Measurements from ENCODE around the gene MRPL44. TPM values are rescaled to one million over a fixed set of nuclear protein-coding genes. Genes with fewer than 3 reads are reported as not detected.

MRPL44 gene
- total and polyA plus RNA-seq, 7 experiments from 2014 or later = 18.0 to 36.2 (median 26.9) TPM

- Mint-ChIP-seq H3K27ac (no peak overlapping the region), H3K9me3 (no peaks in the 10 kb centered on the region), H3K27me3 (no peaks in the 10 kb centered on the region), H3K36me3 (peaks cover 0 to 3% (median 0%) of the 10 kb centered on the region in 5 donors), H3K4me1 (peaks cover 0 to 14% (median 4%) of the 10 kb centered on the region in 7 donors), H3K4me3 (no peak overlapping the region)
- POLR2A ChIA-PET = no interaction called here
- Histone ChIP-seq H3K9me3 (ENCODE audit: control insufficient read depth in 2 of 3, low read length in 3 of 3) (no peaks in the 10 kb centered on the region), H3K4me1 (ENCODE audit: control insufficient read depth in 2 of 2, insufficient read depth in 2 of 2, low read length in 2 of 2) (no peaks in the 10 kb centered on the region), H3K27me3 (ENCODE audit: control insufficient read depth in 2 of 2, insufficient read depth in 2 of 2, low read length in 2 of 2) (no peaks in the 10 kb centered on the region), H3K27ac (ENCODE audit: low read depth, low read length) (no peak overlapping the region), H3K36me3 (ENCODE audit: control insufficient read depth in 2 of 3, insufficient read depth in 3 of 3, low read length in 3 of 3) (peaks cover 0 to 7% (median 0%) of the 10 kb centered on the region in 3 experiments), H3K4me3 (ENCODE audit: low read length) (no peak overlapping the region)
- intact Hi-C loops (cut with micrococcal nuclease) = loop anchor here in 1 of 2 donors (5.0 to 10.0 kb wide), 2 partner anchors 805 to 1692 kb away; no protein-coding TSS in a partner anchor
- no peak for ATAC-seq
- no peak for DNase-seq
- CTCF ChIA-PET = interaction anchor here (1.1 to 6.0 kb wide), 4 partner anchors 11 to 312 kb away, joined by 3 to 98 read pairs (median 24); no protein-coding TSS in a partner anchor
Observed at GRCh38 chr2:223972656-223973102, 15.4 kb downstream of the MRPL44 start.

GRCh38 chr2:223973606-223974005 is 16.3 kb downstream of the MRPL44 start:
- DNase-seq (no peak), ATAC-seq (no peak)
- peaks cover 0 to 14% (median 4%) of the 10 kb centered on the region in 7 donors for H3K4me1 Mint-ChIP-seq
- Histone ChIP-seq H3K27me3 (ENCODE audit: control insufficient read depth in 2 of 2, insufficient read depth in 2 of 2, low read length in 2 of 2) (no peaks in the 10 kb centered on the region), H3K4me1 (ENCODE audit: control insufficient read depth in 2 of 2, insufficient read depth in 2 of 2, low read length in 2 of 2) (no peaks in the 10 kb centered on the region), H3K27ac (ENCODE audit: low read depth, low read length) (no peak overlapping the region), H3K4me3 (ENCODE audit: low read length) (no peak overlapping the region), H3K36me3 (ENCODE audit: control insufficient read depth in 2 of 3, insufficient read depth in 3 of 3, low read length in 3 of 3) (peaks cover 0 to 1% (median 0%) of the 10 kb centered on the region in 3 experiments), H3K9me3 (ENCODE audit: control insufficient read depth in 2 of 3, low read length in 3 of 3) (no peaks in the 10 kb centered on the region)
- ChIA-PET CTCF (no interaction called here), POLR2A (no interaction called here)
- intact Hi-C loops (cut with micrococcal nuclease) = loop anchor here in 1 of 2 donors (5.0 to 10.0 kb wide), 2 partner anchors 804 to 1691 kb away; no protein-coding TSS in a partner anchor
- no peaks in the 10 kb centered on the region for H3K27me3 Mint-ChIP-seq
- H3K27ac Mint-ChIP-seq = no peak overlapping the region
- peaks cover 0 to 3% (median 0%) of the 10 kb centered on the region in 5 donors for H3K36me3 Mint-ChIP-seq
- H3K4me3 Mint-ChIP-seq = no peak overlapping the region
- H3K9me3 Mint-ChIP-seq = no peaks in the 10 kb centered on the region

- ATAC-seq = no peak
- Histone ChIP-seq H3K9me3 (ENCODE audit: control insufficient read depth in 2 of 3, low read length in 3 of 3) (no peaks in the 10 kb centered on the region), H3K27ac (ENCODE audit: low read depth, low read length) (no peak overlapping the region), H3K4me1 (ENCODE audit: control insufficient read depth in 2 of 2, insufficient read depth in 2 of 2, low read length in 2 of 2) (no peaks in the 10 kb centered on the region), H3K4me3 (ENCODE audit: low read length) (no peak overlapping the region), H3K27me3 (ENCODE audit: control insufficient read depth in 2 of 2, insufficient read depth in 2 of 2, low read length in 2 of 2) (no peaks in the 10 kb centered on the region), H3K36me3 (ENCODE audit: control insufficient read depth in 2 of 3, insufficient read depth in 3 of 3, low read length in 3 of 3) (peaks cover 0 to 4% (median 0%) of the 10 kb centered on the region in 3 experiments)
- ChIA-PET CTCF (interaction anchor here (0.9 kb wide), 1 partner anchor 17 kb away, joined by 5 read pairs; no protein-coding TSS in a partner anchor), POLR2A (no interaction called here)
- no peaks in the 10 kb centered on the region for H3K4me1 Mint-ChIP-seq
- DNase-seq = no peak
- H3K27me3 Mint-ChIP-seq = no peaks in the 10 kb centered on the region
- H3K36me3 Mint-ChIP-seq = peaks cover 0 to 13% (median 0%) of the 10 kb centered on the region in 5 donors
- intact Hi-C loops (cut with micrococcal nuclease) = loop anchor here in 1 of 2 donors (10.0 kb wide), 1 partner anchor 1688 kb away; no protein-coding TSS in a partner anchor
- H3K9me3 Mint-ChIP-seq = no peaks in the 10 kb centered on the region
- no peak overlapping the region for H3K4me3 Mint-ChIP-seq
- no peak overlapping the region for H3K27ac Mint-ChIP-seq
Observed at GRCh38 chr2:223976635-223977226, 19.5 kb downstream of the MRPL44 start.

- ATAC-seq = no peak
- Mint-ChIP-seq H3K9me3 (no peaks in the 10 kb centered on the region), H3K36me3 (peaks cover 0 to 19% (median under 1%) of the 10 kb centered on the region in 5 donors), H3K4me3 (no peak overlapping the region), H3K27ac (no peak overlapping the region), H3K27me3 (no peaks in the 10 kb centered on the region), H3K4me1 (peaks cover 0 to under 1% (median 0%) of the 10 kb centered on the region in 7 donors)
- no peaks in the 10 kb centered on the region for H3K4me1 ChIP-seq (ENCODE audit: control insufficient read depth in 2 of 2, insufficient read depth in 2 of 2, low read length in 2 of 2)
- DNase-seq = no peak
- POLR2A ChIA-PET = no interaction called here
- H3K36me3 ChIP-seq (ENCODE audit: control insufficient read depth in 2 of 3, insufficient read depth in 3 of 3, low read length in 3 of 3) = peaks cover 0 to 4% (median 0%) of the 10 kb centered on the region in 3 experiments
- H3K27me3 ChIP-seq (ENCODE audit: control insufficient read depth in 2 of 2, insufficient read depth in 2 of 2, low read length in 2 of 2) = no peaks in the 10 kb centered on the region
- intact Hi-C loops (cut with micrococcal nuclease) = loop anchor here in 1 of 2 donors (10.0 kb wide), 1 partner anchor 1686 kb away; no protein-coding TSS in a partner anchor
- H3K9me3 ChIP-seq (ENCODE audit: control insufficient read depth in 2 of 3, low read length in 3 of 3) = no peaks in the 10 kb centered on the region
- CTCF ChIA-PET = interaction anchor here (1.4 kb wide), 1 partner anchor 9 kb away, joined by 3 read pairs; no protein-coding TSS in a partner anchor
- H3K4me3 ChIP-seq (ENCODE audit: low read length) = no peak overlapping the region
- no peak overlapping the region for H3K27ac ChIP-seq (ENCODE audit: low read depth, low read length)
Observed at GRCh38 chr2:223978451-223978850, 21.2 kb downstream of the MRPL44 start.

- H3K27me3 Mint-ChIP-seq = peaks cover 0 to 3% (median 0%) of the 10 kb centered on the region in 5 donors
- ChIA-PET POLR2A (interaction anchor here (0.6 kb wide), 1 partner anchor 22 kb away, joined by 3 read pairs; no protein-coding TSS in a partner anchor), CTCF (interaction anchor here (1.0 to 1.9 kb wide), 3 partner anchors 9 to 13 kb away, joined by 3 to 10 read pairs (median 5); no protein-coding TSS in a partner anchor)
Observed at GRCh38 chr2:223979730-223980396, 22.6 kb downstream of the MRPL44 start.

GRCh38 chr2:223980397-223980735 is 23.1 kb downstream of the MRPL44 start:
- intact Hi-C loops (cut with micrococcal nuclease) = no loop called here
- Mint-ChIP-seq H3K36me3 (peaks cover 6 to 28% (median 12%) of the 10 kb centered on the region in 5 donors), H3K9me3 (no peaks in the 10 kb centered on the region), H3K27ac (no peak overlapping the region), H3K27me3 (peaks cover 0 to 3% (median 0%) of the 10 kb centered on the region in 5 donors), H3K4me3 (no peak overlapping the region), H3K4me1 (peaks cover 0 to 2% (median 0%) of the 10 kb centered on the region in 7 donors)
- H3K27me3 ChIP-seq (ENCODE audit: control insufficient read depth in 2 of 2, insufficient read depth in 2 of 2, low read length in 2 of 2) = no peaks in the 10 kb centered on the region
- H3K4me1 ChIP-seq (ENCODE audit: control insufficient read depth in 2 of 2, insufficient read depth in 2 of 2, low read length in 2 of 2) = no peaks in the 10 kb centered on the region
- DNase-seq (no peak), ATAC-seq (no peak)
- no peak overlapping the region for H3K27ac ChIP-seq (ENCODE audit: low read depth, low read length)
- POLR2A ChIA-PET = interaction anchor here (0.6 kb wide), 1 partner anchor 22 kb away, joined by 3 read pairs; no protein-coding TSS in a partner anchor
- H3K9me3 ChIP-seq (ENCODE audit: control insufficient read depth in 2 of 3, low read length in 3 of 3) = no peaks in the 10 kb centered on the region
- CTCF ChIA-PET = interaction anchor here (1.0 to 1.9 kb wide), 4 partner anchors 10 to 14 kb away, joined by 3 to 10 read pairs (median 5); no protein-coding TSS in a partner anchor
- peaks cover 0 to 10% (median 0%) of the 10 kb centered on the region in 3 experiments for H3K36me3 ChIP-seq (ENCODE audit: control insufficient read depth in 2 of 3, insufficient read depth in 3 of 3, low read length in 3 of 3)
- H3K4me3 ChIP-seq (ENCODE audit: low read length) = no peak overlapping the region

More at GRCh38 chr2:223979730-223980396, 22.6 kb downstream of the MRPL44 start:
- DNase-seq = no peak
- peaks cover 0 to 10% (median 0%) of the 10 kb centered on the region in 3 experiments for H3K36me3 ChIP-seq (ENCODE audit: control insufficient read depth in 2 of 3, insufficient read depth in 3 of 3, low read length in 3 of 3)
- H3K4me1 Mint-ChIP-seq = peaks cover 0 to 2% (median 0%) of the 10 kb centered on the region in 7 donors
- intact Hi-C loops (cut with micrococcal nuclease) = loop anchor here in 1 of 2 donors (10.0 kb wide), 1 partner anchor 1685 kb away; no protein-coding TSS in a partner anchor
- no peak overlapping the region for H3K27ac Mint-ChIP-seq
- H3K4me1 ChIP-seq (ENCODE audit: control insufficient read depth in 2 of 2, insufficient read depth in 2 of 2, low read length in 2 of 2) = no peaks in the 10 kb centered on the region
- H3K27me3 ChIP-seq (ENCODE audit: control insufficient read depth in 2 of 2, insufficient read depth in 2 of 2, low read length in 2 of 2) = no peaks in the 10 kb centered on the region
- ATAC-seq = no peak
- H3K27ac ChIP-seq (ENCODE audit: low read depth, low read length) = no peak overlapping the region
- H3K9me3 Mint-ChIP-seq = no peaks in the 10 kb centered on the region
- H3K4me3 ChIP-seq (ENCODE audit: low read length) = no peak overlapping the region
- no peaks in the 10 kb centered on the region for H3K9me3 ChIP-seq (ENCODE audit: control insufficient read depth in 2 of 3, low read length in 3 of 3)
- no peak overlapping the region for H3K4me3 Mint-ChIP-seq
- H3K36me3 Mint-ChIP-seq = peaks cover 6 to 27% (median 10%) of the 10 kb centered on the region in 5 donors

Data from naive thymus-derived CD4-positive, alpha-beta T cell (primary cell).